Measurements from ENCODE around the gene GPATCH1. TPM values are rescaled to one million over a fixed set of nuclear protein-coding genes. Genes with fewer than 3 reads are reported as not detected.

Gene GPATCH1
- total and polyA plus RNA-seq, 2 of the 8 experiments (the other 6 are each of a cell fraction or from before 2014, with no cell fraction given) = 4.3 to 8.2 TPM

DNA sequence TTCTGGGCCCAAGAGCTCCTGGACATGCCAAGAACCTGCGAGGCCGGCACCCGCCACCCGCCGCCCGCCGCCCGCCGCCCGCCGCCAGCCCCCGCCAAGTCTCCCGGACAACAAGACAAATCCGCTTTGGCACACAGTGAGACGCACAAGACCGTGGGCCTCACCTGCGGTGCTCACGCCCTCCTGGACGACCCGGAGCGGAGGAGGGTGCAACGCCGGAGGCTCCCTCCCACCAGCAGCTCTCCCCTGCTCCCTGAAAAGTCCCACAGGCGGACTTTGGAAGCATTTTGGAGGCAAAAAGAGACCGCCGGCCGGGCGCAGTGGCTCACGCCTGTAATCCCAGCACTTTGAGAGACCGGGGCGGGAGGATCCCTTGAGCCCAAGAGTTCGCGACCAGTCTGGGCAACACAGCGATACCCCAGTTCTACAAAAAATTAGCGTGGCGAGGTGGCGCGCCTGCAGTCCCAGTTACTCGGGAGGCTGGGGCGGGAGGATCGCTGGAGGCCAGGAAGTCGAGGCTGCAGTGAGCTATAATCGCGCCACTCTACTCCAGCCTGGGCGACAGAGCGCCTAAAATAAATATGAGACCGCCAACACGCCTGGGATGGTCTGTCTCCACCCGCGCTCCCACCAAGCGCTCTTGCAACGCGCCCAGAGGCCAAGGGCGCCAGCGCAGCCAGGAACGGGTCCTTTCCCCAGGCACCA, 17.1 kb upstream of the GPATCH1 start:
- peak overlapping the region; percentile 54 for H4K91ac ChIP-seq (replicated peaks; ENCODE audit: insufficient read length, low read length)
- H3K23me2 ChIP-seq (ENCODE audit: low read depth, low read length) = peaks cover 3% of the 10 kb centered on the region; the same call in 1 of the 2 replicates
- no peak overlapping the region for H2AK5ac ChIP-seq (ENCODE audit: low read depth, low read length)
- ChIA-PET CTCF (ENCODE audit: partially characterized antibody) (interaction anchor here (1.2 to 2.2 kb wide), 3 partner anchors 15 to 89 kb away, joined by 3 to 11 read pairs (median 3); no protein-coding TSS in a partner anchor), POLR2A (ENCODE audit: partially characterized antibody) (interaction anchor here (0.8 to 4.1 kb wide), 3 partner anchors 12 to 39 kb away, joined by 3 to 12 read pairs (median 10); partner anchors contain the start of gene GPATCH1)
- WGBS, 2 experiments (ENCODE audit: extremely low coverage in 1 of 2, insufficient coverage in 1 of 2, insufficient read length in 1 of 2, insufficient replicate concordance in 2 of 2, low coverage in 1 of 2, low lambda C conversion rate in 2 of 2, missing lambda C conversion rate in 1 of 2) = 1% methylated on average over 32 of the region's 56 CpGs; no CpG with 5 or more reads in 1 of the 2 experiments
- no peak overlapping the region for H4K5ac ChIP-seq (ENCODE audit: insufficient read length, low read depth, low read length)
- FAIRE-seq (no peak), DNase-seq (ENCODE audit: low read depth in 1 of 2, low spot score in 2 of 2) (peak in 1 of 2 experiments; percentile 60)
- peak overlapping the region; percentile 61 to 72 for H3K4me2 ChIP-seq (ENCODE audit: insufficient read depth in 1 of 2, low read depth in 2 of 2, low read length in 2 of 2)
- H3K9me3 ChIP-seq (ENCODE audit: insufficient read depth in 2 of 2, low read depth in 1 of 2, low read length in 1 of 2) = no peaks in the 10 kb centered on the region
- no peak overlapping the region for H2BK15ac ChIP-seq (ENCODE audit: low read length)
- no peaks in the 10 kb centered on the region for H3K36me3 ChIP-seq (ENCODE audit: control insufficient read depth in 2 of 4, insufficient read depth in 4 of 4, low read length in 3 of 4)
- H3K18ac ChIP-seq (ENCODE audit: extremely low read depth, low read length) = peak overlapping the region; percentile 78
- H2BK120ac ChIP-seq (replicated peaks; ENCODE audit: low read depth, low read length) = no peak overlapping the region
- peaks cover 8 to 45% of the 10 kb centered on the region in 2 experiments for H3K79me2 ChIP-seq (ENCODE audit: control insufficient read depth in 1 of 2, insufficient read depth in 2 of 2, low read length in 2 of 2)
- no peak overlapping the region for H3K4ac ChIP-seq (replicated peaks; ENCODE audit: insufficient read length, low read depth, low read length)
- peaks cover 3 to 9% of the 10 kb centered on the region in 2 experiments for H4K20me1 ChIP-seq (replicated peaks in 1 of 2; ENCODE audit: control insufficient read depth in 1 of 2, insufficient read depth in 2 of 2, low read length in 2 of 2)
- H2BK5ac ChIP-seq (ENCODE audit: low read depth, low read length) = no peak overlapping the region; the same call in 1 of the 2 replicates
- H2AFZ ChIP-seq (ENCODE audit: low read length) = no peak overlapping the region
- H3K27ac ChIP-seq (ENCODE audit: low read depth, low read length) = no peak overlapping the region
- H3K23ac ChIP-seq (ENCODE audit: insufficient read length) = no peak overlapping the region
- no peak overlapping the region for H2BK12ac ChIP-seq (ENCODE audit: low read depth, low read length)
- peak overlapping the region; percentile 54 to 100 (median 75) for H3K4me3 ChIP-seq (ENCODE audit: extremely low read depth in 1 of 4, insufficient read depth in 2 of 4, low read depth in 3 of 4, low read length in 4 of 4)
- H3K4me1 ChIP-seq (replicated peaks in 1 of 4; ENCODE audit: control insufficient read depth in 3 of 4, insufficient read depth in 4 of 4, low read length in 3 of 4) = peaks cover 0 to 4% (median 0%) of the 10 kb centered on the region in 4 experiments; a peak in 1 of 7 replicates
- H4K8ac ChIP-seq (ENCODE audit: extremely low read depth, insufficient read depth, low read length) = peak overlapping the region; percentile 84
- H3K27me3 ChIP-seq (replicated peaks in 1 of 4; ENCODE audit: control insufficient read depth in 3 of 4, extremely low read depth in 1 of 4, insufficient read depth in 3 of 4, low read length in 3 of 4) = peaks cover 0 to 4% (median 3%) of the 10 kb centered on the region in 4 experiments; a peak in 4 of 7 replicates
- H3K14ac ChIP-seq (ENCODE audit: insufficient read length) = no peak overlapping the region
- H3K79me1 ChIP-seq (ENCODE audit: low read depth, low read length) = peaks cover 10% of the 10 kb centered on the region; the same call in 1 of the 2 replicates
- H3K9ac ChIP-seq (replicated peaks in 1 of 4; ENCODE audit: extremely low read depth in 1 of 4, low read depth in 3 of 4, low read length in 3 of 4) = peak overlapping the region in 3 of 4 experiments; percentile 29 to 53 (median 42); a peak in 5 of 7 replicates
- H2BK20ac ChIP-seq (ENCODE audit: low read length) = no peak overlapping the region
- no peak overlapping the region for H3K56ac ChIP-seq (replicated peaks; ENCODE audit: insufficient read length, low read depth, low read length)
- no peak for TF ChIP-seq RXRA (IDR thresholded peaks at IDR 0.05; ENCODE audit: insufficient read depth, low read depth, low read length)
- no peak for TF ChIP-seq SIX5 (IDR thresholded peaks at IDR 0.05; ENCODE audit: low read depth, low read length)
- TF ChIP-seq, protein P1, sequence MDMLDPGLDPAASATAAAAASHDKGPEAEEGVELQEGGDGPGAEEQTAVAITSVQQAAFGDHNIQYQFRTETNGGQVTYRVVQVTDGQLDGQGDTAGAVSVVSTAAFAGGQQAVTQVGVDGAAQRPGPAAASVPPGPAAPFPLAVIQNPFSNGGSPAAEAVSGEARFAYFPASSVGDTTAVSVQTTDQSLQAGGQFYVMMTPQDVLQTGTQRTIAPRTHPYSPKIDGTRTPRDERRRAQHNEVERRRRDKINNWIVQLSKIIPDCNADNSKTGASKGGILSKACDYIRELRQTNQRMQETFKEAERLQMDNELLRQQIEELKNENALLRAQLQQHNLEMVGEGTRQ (IDR thresholded peaks at IDR 0.05; ENCODE audit: low read length) = no peak
- TF ChIP-seq, protein P2, sequence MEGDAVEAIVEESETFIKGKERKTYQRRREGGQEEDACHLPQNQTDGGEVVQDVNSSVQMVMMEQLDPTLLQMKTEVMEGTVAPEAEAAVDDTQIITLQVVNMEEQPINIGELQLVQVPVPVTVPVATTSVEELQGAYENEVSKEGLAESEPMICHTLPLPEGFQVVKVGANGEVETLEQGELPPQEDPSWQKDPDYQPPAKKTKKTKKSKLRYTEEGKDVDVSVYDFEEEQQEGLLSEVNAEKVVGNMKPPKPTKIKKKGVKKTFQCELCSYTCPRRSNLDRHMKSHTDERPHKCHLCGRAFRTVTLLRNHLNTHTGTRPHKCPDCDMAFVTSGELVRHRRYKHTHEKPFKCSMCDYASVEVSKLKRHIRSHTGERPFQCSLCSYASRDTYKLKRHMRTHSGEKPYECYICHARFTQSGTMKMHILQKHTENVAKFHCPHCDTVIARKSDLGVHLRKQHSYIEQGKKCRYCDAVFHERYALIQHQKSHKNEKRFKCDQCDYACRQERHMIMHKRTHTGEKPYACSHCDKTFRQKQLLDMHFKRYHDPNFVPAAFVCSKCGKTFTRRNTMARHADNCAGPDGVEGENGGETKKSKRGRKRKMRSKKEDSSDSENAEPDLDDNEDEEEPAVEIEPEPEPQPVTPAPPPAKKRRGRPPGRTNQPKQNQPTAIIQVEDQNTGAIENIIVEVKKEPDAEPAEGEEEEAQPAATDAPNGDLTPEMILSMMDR (IDR thresholded peaks at IDR 0.05; ENCODE audit: control extremely low read depth in 1 of 3, insufficient read depth in 1 of 3, low read depth in 1 of 3, low read length in 3 of 3) = no peak
- TF ChIP-seq KDM1A (IDR thresholded peaks at IDR 0.05; ENCODE audit: borderline replicate concordance, low read length) = peak; percentile 84
- 0 out of 2 replicates have a peak, but pooled peaks have one; percentile 7 for TF ChIP-seq PHF8 (conservative IDR thresholded peaks at IDR 0.05; ENCODE audit: low read depth, low read length)
- TF ChIP-seq FOSL1 (IDR thresholded peaks at IDR 0.05; ENCODE audit: insufficient read depth, low read depth, low read length) = no peak
